ENCODE measurements around the gene SLC5A1.
"Not testable (repeated sequence)": the region's sequence is repeated elsewhere in the genome, so short reads cannot be mapped to it uniquely, and the experiment has no call there.

The SLC5A1 gene

GRCh38 chr22:32088084-32088483 lies 45.0 kb downstream of the SLC5A1 start:
- no peak for DNase-seq (ENCODE audit: low read depth)

GRCh38 chr22:32097018-32097417 lies 54.0 kb downstream of the SLC5A1 start:
- no peak for DNase-seq (ENCODE audit: low read depth)

- DNase-seq (ENCODE audit: low read depth) = no peak
These were observed 54.9 kb downstream of the SLC5A1 start for GRCh38 chr22:32097881-32098499.

DNA sequence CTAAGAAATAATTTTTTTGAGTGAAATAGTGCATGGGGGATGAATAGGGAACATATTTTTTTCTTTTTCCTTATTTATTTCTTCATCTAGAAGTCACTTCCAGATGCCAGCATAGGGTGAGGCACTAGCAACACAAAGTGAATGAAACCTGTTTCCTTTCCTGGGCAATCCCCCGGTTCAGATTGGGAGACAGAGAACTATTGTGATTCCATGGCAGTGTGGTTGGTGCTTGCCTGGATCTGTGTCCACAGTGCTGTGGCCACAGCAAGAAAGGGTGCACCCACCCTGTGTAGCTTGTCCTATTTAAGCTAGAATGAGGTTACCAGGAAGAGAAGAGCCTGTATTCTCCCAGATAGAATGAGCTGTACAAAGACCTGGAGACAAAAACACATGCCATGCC lies 57.6 kb downstream of the SLC5A1 start:
- no peak for DNase-seq (ENCODE audit: low read depth)

DNA sequence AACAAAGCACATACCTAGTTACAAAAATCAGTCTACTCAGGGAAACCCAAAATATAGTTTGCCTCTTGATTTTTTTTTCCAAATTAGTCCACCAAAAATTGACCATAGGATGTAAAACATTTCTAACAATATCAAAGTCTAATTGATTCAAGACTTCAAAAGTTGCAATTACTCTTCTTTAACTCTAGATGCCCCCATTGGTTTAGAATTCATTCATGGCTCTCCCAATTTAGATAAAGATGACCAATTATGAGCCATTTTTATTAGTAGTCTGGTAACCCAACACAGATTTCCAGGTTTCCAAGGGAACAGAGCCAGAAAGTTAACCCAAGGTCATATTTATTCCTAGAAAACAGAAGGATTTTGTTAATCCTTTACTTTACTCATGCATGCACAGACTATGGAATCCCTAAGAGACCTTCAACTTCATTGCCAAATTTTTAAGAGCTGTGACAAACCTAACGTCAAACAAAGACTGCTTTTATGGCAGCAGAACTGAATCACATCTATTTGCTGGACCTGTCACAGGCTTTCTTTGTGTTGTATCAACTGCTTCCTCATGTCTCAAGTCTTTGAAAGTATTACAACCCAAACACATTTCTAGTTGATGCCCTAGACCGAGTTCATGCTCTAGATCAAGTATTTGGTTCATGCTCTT lies 60.7 kb downstream of the SLC5A1 start:
- DNase-seq (ENCODE audit: low read depth) = peak; percentile 20

DNA sequence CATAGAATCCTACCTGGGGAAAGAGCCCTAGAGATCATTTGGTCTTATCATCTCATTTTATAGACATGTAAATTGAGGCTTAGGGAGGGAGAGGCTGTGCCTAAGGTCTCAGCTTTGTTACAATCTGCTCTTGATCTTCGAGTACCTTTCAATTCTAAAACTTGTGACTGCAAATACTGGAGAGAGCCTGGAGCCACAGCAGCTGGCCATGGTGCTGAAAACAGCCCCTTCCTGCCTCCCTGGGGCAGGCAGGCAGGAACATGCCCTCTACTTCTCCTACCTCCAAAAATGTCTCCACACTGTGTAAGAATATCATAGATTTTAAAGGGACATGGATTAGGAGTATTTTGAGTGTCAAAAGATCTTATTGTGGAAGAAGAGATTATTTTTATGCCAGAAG lies 63.9 kb downstream of the SLC5A1 start:
- DNase-seq (ENCODE audit: low read depth) = peak; percentile 11

DNA sequence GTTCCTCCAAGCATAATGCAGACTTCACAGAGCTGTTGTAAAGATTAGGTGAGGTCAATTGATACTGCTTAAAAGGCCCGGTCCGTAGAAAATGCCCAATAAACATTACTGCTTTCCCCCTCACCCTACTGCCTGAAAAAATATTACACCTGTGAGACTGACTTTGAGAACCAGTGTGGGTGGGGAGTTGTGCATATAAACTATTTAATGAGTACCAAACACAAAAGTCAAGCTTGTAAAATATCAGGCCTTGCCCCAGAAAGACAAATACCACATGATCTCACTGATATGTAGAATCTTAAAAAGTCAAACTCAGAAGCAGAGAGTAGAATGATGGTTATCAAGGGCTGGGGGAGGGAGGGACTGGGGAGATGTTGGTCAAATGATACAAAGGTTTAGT lies 69.3 kb downstream of the SLC5A1 start:
- no peak for DNase-seq (ENCODE audit: low read depth)

DNA sequence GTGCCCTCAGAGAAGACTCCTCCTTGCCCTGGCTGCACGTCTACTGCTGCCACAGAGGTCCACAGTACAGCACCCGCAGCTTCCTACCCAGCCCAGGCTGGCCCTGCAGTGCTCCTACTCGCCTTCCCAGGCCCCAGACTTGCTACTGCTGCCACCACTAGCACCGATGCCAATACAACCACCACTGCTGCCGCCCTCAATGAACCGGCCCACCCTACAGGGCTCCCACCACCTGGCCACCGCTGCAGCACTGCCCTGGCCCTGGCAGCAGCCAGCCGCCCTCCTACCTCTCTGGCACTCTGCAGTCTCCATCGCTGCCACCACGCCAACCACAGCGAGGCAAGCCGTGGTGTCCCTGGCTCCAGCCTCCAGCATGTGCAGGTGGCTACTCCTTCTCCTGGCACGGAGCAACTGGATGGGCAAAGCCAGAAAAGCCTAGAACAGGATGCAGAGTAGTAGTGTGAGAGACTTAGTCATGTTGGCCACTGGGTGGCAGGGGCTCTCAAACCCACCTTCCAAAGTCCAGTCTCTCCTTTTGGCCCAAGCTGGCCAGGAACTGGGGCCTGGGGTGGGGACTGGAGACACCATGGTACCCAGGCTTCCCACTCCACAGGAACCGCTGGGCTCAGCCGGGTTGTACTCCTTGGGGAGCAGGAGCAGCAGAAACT lies 76.6 kb downstream of the SLC5A1 start:
- no peak for DNase-seq (ENCODE audit: low read depth)

DNA sequence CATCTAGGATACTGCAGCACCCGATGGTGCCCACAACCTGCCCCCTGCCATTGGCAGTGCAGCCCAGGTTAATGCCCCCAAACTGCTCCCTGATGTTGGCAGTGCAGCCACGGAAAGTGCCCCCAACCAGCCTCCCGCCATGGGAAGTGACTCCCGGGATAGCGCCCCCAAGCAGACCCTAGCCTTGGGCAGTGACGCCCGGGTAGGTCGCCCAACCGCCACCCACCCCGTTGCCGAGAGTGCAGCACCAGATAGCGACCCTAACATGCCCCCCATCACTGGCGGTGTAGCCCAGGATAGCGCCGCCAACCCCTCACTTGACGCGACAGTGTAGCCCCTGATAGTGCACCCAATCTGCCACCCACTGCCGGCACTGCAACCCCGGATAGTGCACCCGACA lies 77.5 kb downstream of the SLC5A1 start:
- no peak for DNase-seq (ENCODE audit: low read depth)

- no peak for DNase-seq (ENCODE audit: low read depth)
These were observed 79.8 kb downstream of the SLC5A1 start for GRCh38 chr22:32122899-32123298.

DNA sequence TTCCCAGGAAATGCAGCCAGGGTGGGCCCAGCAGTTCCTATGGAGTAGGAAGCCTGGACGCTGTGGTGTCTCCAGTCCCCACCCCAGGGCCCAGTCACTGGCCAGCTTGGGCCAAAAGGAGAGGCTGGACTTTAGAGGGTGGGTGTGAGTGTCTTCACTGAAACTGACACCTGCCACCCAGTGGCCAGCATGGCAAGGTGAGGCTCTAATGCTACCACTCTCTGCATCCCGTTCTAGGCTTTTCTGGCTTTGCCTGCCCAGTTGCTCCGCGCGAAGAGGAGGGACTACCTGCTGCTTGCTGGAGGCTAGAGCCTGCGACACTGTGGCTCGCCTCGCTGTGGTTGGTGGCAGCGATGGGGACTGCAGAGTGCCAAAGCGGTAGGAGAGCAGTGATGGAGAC lies 80.6 kb downstream of the SLC5A1 start:
- DNase-seq (ENCODE audit: low read depth) = no peak

DNA sequence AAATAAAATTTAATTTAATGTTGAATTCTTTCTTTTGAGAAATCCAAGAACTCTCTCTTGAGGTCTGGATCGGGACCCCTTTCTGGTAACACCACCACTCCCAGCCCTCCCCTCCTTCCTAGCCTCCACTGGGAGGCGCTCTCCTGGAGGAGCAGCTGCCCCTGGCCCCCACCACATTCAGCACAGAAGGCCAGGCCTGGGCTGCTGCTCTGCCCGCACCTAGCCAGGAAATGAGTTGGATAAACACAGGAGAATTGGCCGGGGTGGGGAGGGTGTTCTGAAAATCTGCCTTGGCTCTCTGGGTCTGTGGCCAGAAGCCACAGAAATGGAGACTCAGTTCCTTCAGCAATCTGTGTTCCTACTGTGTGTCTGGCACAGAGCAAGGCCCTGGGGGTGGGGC lies 84.8 kb downstream of the SLC5A1 start:
- no peak for DNase-seq (ENCODE audit: low read depth)

- DNase-seq (ENCODE audit: low read depth) = no peak
These were observed 87.4 kb downstream of the SLC5A1 start for GRCh38 chr22:32130464-32130863.

DNA sequence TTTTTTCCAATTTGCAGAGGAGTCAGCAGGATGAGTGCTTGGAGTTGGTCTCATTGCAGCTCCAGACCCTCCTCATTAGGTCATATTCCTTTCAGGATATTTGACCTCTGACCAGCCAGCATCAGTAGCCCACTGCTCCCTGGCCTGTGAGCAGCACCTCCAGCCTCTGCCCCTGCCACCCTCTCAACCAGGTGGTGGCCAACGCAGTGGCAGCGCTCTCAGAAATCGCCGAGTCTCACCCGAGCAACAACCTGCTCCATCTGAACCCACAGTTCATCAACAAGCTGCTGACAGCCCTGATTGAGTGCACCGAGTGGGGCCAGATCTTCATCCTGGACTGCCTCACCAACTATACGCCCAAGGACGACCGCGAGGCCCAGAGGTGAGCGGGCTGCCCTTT lies 89.1 kb downstream of the SLC5A1 start:
- no peak for DNase-seq (ENCODE audit: low read depth)

- no peak for DNase-seq (ENCODE audit: low read depth)
These were observed 89.7 kb downstream of the SLC5A1 start for GRCh38 chr22:32132783-32133182.

- not testable (repeated sequence) for DNase-seq (ENCODE audit: low read depth)
These were observed 91.7 kb downstream of the SLC5A1 start for GRCh38 chr22:32134796-32135195.

- peak; percentile 48 for DNase-seq (ENCODE audit: low read depth)
These were observed 92.9 kb downstream of the SLC5A1 start for GRCh38 chr22:32135958-32136357.

GRCh38 chr22:32136881-32137280 lies 93.8 kb downstream of the SLC5A1 start:
- not testable (repeated sequence) for DNase-seq (ENCODE audit: low read depth)

DNA sequence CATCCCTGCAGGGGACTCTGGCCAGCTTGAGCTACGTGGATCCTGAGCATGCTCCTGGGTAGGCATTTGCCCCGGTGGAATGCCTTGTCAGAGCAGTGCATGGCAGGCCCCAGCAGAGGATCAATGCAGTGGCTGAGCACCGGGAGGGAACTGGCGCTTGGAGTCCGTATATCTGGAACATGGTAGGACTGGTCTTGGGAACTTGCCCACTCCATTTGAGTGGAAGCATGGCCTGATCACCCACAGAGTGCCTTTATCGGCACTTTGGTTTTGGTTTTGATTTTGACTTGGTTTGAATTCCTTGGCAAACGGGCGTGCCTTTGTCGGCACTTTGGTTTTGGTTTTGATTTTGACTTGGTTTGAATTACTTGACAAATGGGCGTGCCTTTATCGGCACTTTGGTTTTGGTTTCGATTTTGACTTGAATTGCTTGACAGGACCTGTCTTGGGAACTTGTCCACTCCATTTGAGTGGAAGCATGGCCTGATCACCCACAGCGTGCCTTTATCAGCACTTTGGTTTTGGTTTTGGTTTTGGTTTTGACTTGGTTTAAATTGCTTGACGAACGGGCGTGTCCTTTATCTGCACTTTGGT lies 94.8 kb downstream of the SLC5A1 start:
- DNase-seq (ENCODE audit: low read depth) = not testable (repeated sequence)

- not testable (repeated sequence) for DNase-seq (ENCODE audit: low read depth)
These were observed 95.5 kb downstream of the SLC5A1 start for GRCh38 chr22:32138576-32138975.

GRCh38 chr22:32140688-32141087 lies 97.6 kb downstream of the SLC5A1 start:
- not testable (repeated sequence) for DNase-seq (ENCODE audit: low read depth)

GRCh38 chr22:32142600-32142999 lies 99.5 kb downstream of the SLC5A1 start:
- DNase-seq (ENCODE audit: low read depth) = no peak
